ENCODE data around the gene FAM111A. TPM values are rescaled to one million over a fixed set of nuclear protein-coding genes. Genes with fewer than 3 reads are reported as not detected.

FAM111A gene
- total and polyA plus RNA-seq, 10 of the 15 experiments (the other 5 are each of a cell fraction or from before 2014, with no cell fraction given): 26.6 to 95.0 (median 67.5) TPM

- no peak for TF ChIP-seq NR2F1 (conservative IDR thresholded peaks at IDR 0.05)
- TF ChIP-seq TARDBP (IDR thresholded peaks at IDR 0.05; ENCODE audit: borderline replicate concordance): no peak
- TF ChIP-seq CBX3 (IDR thresholded peaks at IDR 0.05; ENCODE audit: borderline replicate concordance, low read depth): no peak
- no peak for TF ChIP-seq ATF3 (IDR thresholded peaks at IDR 0.05; ENCODE audit: borderline replicate concordance, extremely low read depth, low read depth, low read length)
- TF ChIP-seq LARP7 (IDR thresholded peaks at IDR 0.05): peak; percentile 36; the same call in 1 of the 2 replicates
- TF ChIP-seq SPI1 (IDR thresholded peaks at IDR 0.05; ENCODE audit: borderline replicate concordance, insufficient read depth, low read depth, low read length): peak; percentile 22; the same call in 1 of the 2 replicates
- no peak for TF ChIP-seq NFXL1 (IDR thresholded peaks at IDR 0.05; ENCODE audit: borderline replicate concordance)
- TF ChIP-seq ELK1 (IDR thresholded peaks at IDR 0.05; ENCODE audit: low read depth, low read length): no peak
- no peak for TF ChIP-seq ESRRA (IDR thresholded peaks at IDR 0.05; ENCODE audit: low read length)
- TF ChIP-seq TAF1 (IDR thresholded peaks at IDR 0.05; ENCODE audit: borderline replicate concordance, low read depth, low read length): peak; percentile 60; the same call in 1 of the 2 replicates
- TF ChIP-seq GABPA (IDR thresholded peaks at IDR 0.05; ENCODE audit: low read depth): peak; percentile 74; the same call in 1 of the 2 replicates
- peak; percentile 94 for TF ChIP-seq IKZF1 (conservative IDR thresholded peaks at IDR 0.05)
- peak; percentile 100 for TF ChIP-seq RBBP5 (conservative IDR thresholded peaks at IDR 0.05)
- peak; percentile 73; the same call in 1 of the 2 replicates for TF ChIP-seq POLR2A (IDR thresholded peaks at IDR 0.05; ENCODE audit: low read depth, low read length)
- TF ChIP-seq ZBED1 (IDR thresholded peaks at IDR 0.05; ENCODE audit: borderline replicate concordance): no peak
- TF ChIP-seq STAT1 (conservative IDR thresholded peaks at IDR 0.05): peak; percentile 79; the same call in 1 of the 2 replicates
- TF ChIP-seq BRCA1 (IDR thresholded peaks at IDR 0.05; ENCODE audit: low read depth, low read length): peak; percentile 29; the same call in 1 of the 2 replicates
- TF ChIP-seq E2F4 (IDR thresholded peaks at IDR 0.05; ENCODE audit: low read depth, low read length): no peak; the same call in 1 of the 2 replicates
- no peak for TF ChIP-seq KAT2A (conservative IDR thresholded peaks at IDR 0.05; ENCODE audit: control insufficient read depth, low read depth, low read length)
- peak; percentile 26 to 27; a peak in 1 of 4 replicates for TF ChIP-seq BHLHE40 (IDR thresholded peaks at IDR 0.05; ENCODE audit: borderline replicate concordance in 1 of 2, low read depth in 2 of 2, low read length in 1 of 2)
- no peak for TF ChIP-seq HDAC2 (IDR thresholded peaks at IDR 0.05)
- TF ChIP-seq SIN3A (IDR thresholded peaks at IDR 0.05; ENCODE audit: low read depth, low read length): peak; percentile 68; the same call in 1 of the 2 replicates
- TF ChIP-seq ZBTB11 (CRISPR knock-in tag; IDR thresholded peaks at IDR 0.05): no peak
- no peak for TF ChIP-seq CBX5 (IDR thresholded peaks at IDR 0.05; ENCODE audit: low read depth)
- peak in 1 of 2 experiments; percentile 50; a peak in 1 of 3 replicates for TF ChIP-seq EGR1 (IDR thresholded peaks at IDR 0.05; ENCODE audit: borderline replicate concordance in 1 of 2, low read depth in 2 of 2, low read length in 2 of 2)
Observed at GRCh38 chr11:59142530-59143507, at the start of gene FAM111A (continued).

Data from GM12878 (cell line).